H1 (cell line): ENCODE data around the gene CEP85.

Experiments used
- ASH2L ChIP-seq: fragments of 200-600, 300-600 bp; sonication (generic); IDR thresholded peaks from one replicate; pipeline ENCODE4 v1.7.1; 2017; ENCODE audit warnings: low read length
- ATF2 ChIP-seq: IDR thresholded peaks from 2 replicates; pipeline ENCODE4 v1.6.1; 2012; ENCODE audit warnings: low read length, inconsistent platforms
- ATF3 ChIP-seq: IDR thresholded peaks from 2 replicates; pipeline ENCODE4 v1.6.1; 2011; ENCODE audit warnings: low read depth, mild to moderate bottlenecking, low read length; ENCODE audit not compliant: insufficient read depth
- CHD2 ChIP-seq: IDR thresholded peaks from 2 replicates; pipeline ENCODE4 v1.6.1; 2012; ENCODE audit warnings: low read length, improper control_type of control experiment
- CTCF ChIP-seq, 3 experiments: IDR thresholded peaks; 1 replicate in 2 of 3; 2 replicates in 1 of 3; pipeline versions ENCODE4 v1.5.1 to v1.6.1; 2011; ENCODE audit warnings: low read length in 3 of 3, mild to moderate bottlenecking in 3 of 3, inconsistent platforms in 2 of 3, low read depth in 1 of 3, moderate library complexity in 1 of 3; ENCODE audit not compliant: insufficient read depth in 1 of 3; ENCODE audit errors: control extremely low read depth in 1 of 3
- EP300 ChIP-seq, 2 experiments: IDR thresholded peaks; 1 replicate in 1 of 2; 2 replicates in 1 of 2; pipeline ENCODE4 v1.6.1; 2011 to 2012; ENCODE audit warnings: low read depth in 2 of 2, low read length in 2 of 2, mild to moderate bottlenecking in 2 of 2, borderline replicate concordance in 1 of 2, inconsistent platforms in 1 of 2, moderate library complexity in 1 of 2
- EZH2 ChIP-seq: fragments of 200-600 bp; sonication (generic); IDR thresholded peaks from 2 replicates; pipeline ENCODE4 v1.7.1; 2012; ENCODE audit warnings: low read depth, mild to moderate bottlenecking, moderate library complexity, low read length, inconsistent platforms; ENCODE audit not compliant: severe bottlenecking
- KDM1A ChIP-seq: fragments of 200-600, 300-600 bp; sonication (generic); IDR thresholded peaks from 2 replicates; pipeline ENCODE4 v1.7.1; 2016; ENCODE audit warnings: mild to moderate bottlenecking, low read length, borderline replicate concordance
- POU5F1 ChIP-seq: IDR thresholded peaks from 2 replicates; pipeline ENCODE4 v1.6.1; 2011; ENCODE audit warnings: low read depth, mild to moderate bottlenecking, low read length, moderate library complexity
- RAD21 ChIP-seq, 2 experiments: IDR thresholded peaks in 1 of 2; conservative IDR thresholded peaks in 1 of 2; 2 replicates each; pipeline ENCODE4 v1.6.1; 2011; ENCODE audit warnings: low read depth in 2 of 2, low read length in 2 of 2, improper control_type of control experiment in 1 of 2, inconsistent platforms in 1 of 2, mild to moderate bottlenecking in 1 of 2, moderate library complexity in 1 of 2
- YY1 ChIP-seq: IDR thresholded peaks from 2 replicates; pipeline ENCODE4 v1.6.1; 2011; ENCODE audit warnings: low read depth, mild to moderate bottlenecking, low read length

DNA sequence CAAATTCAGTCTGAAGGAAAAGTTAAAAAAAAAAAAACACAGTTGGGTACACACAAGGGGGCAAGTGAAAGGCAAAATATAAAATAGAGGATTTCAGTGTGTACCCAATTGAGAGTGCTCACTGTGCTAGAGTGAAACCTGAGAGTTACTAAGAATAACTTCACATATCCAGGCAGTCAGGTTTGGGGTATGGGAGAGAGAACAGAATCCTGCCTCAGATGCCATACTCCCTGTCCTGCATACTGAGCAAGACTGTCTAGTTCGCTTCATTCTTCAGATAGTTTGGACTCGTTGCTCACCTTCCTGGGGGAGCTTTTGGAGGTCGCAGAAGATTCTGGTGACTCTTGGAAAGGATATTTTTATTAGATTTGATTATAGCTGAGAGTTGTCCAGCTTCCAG, 20.4 kb downstream of the CEP85 start:
- TF ChIP-seq KDM1A: no peak
- no peak for TF ChIP-seq YY1
- TF ChIP-seq ATF3: no peak
- no peak for TF ChIP-seq EP300 (IDR thresholded peaks at IDR 0.05; ENCODE audit: borderline replicate concordance in 1 of 2, low read depth in 2 of 2, low read length in 2 of 2)
- TF ChIP-seq CHD2: no peak
- no peak for TF ChIP-seq CTCF (IDR thresholded peaks at IDR 0.05; ENCODE audit: control extremely low read depth in 1 of 3, insufficient read depth in 1 of 3, low read depth in 1 of 3, low read length in 3 of 3)
- TF ChIP-seq EZH2: no peak
- no peak for TF ChIP-seq RAD21 (IDR thresholded peaks at IDR 0.05 in 1 of 2, conservative IDR thresholded peaks at IDR 0.05 in 1 of 2; ENCODE audit: low read depth in 2 of 2, low read length in 2 of 2)
- TF ChIP-seq ASH2L: no peak
- TF ChIP-seq ATF2: no peak
- TF ChIP-seq POU5F1: no peak
